ENCODE data around the gene SERGEF. TPM values are rescaled to one million over a fixed set of nuclear protein-coding genes. Genes with fewer than 3 reads are reported as not detected.
"Not testable (repeated sequence)": the region's sequence is repeated elsewhere in the genome, so short reads cannot be mapped to it uniquely, and the experiment has no call there.

The SERGEF gene
- total RNA-seq, 1 experiment from 2014 or later = 28.5 TPM

DNA sequence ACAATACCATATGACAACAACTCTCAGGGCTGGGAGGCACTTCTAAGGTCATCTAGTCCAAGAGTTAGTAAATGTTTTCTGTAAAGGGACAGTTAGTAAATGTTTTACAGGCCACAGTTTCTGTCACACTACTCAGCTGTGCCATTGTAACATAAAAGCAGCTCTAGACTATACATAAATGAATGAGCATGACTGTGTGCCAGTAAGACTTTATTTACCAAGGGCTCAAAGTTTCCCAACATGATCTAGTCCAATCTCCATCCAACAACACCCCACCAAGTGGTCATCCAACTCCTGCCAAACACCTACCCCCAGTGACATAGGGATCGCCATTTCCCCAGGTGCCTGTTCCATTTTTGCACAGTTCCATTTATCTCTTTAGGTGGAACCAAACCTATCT, 12.1 kb downstream of the SERGEF start:
- DNase-seq (ENCODE audit: low read depth) = no peak

DNA sequence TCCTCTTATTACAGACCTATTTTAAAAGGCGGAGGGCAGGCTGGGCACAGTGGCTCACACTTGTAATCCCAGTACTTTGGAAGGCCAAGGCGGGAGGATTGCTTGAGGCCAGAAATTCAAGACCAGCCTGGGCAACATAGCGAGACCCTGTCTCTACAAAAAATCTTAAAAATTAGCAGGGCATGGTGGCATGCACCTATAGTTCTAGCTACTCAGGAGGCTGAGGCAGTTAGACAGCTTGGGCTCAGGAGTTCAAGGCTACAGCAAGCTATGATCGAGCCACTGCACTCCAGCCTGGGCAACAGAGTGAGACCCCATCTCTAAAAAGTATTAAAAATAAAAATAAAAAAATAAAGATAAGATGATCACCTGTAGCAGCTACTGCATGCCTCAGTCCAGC, 12.7 kb downstream of the SERGEF start:
- not testable (repeated sequence) for DNase-seq (ENCODE audit: low read depth)

DNA sequence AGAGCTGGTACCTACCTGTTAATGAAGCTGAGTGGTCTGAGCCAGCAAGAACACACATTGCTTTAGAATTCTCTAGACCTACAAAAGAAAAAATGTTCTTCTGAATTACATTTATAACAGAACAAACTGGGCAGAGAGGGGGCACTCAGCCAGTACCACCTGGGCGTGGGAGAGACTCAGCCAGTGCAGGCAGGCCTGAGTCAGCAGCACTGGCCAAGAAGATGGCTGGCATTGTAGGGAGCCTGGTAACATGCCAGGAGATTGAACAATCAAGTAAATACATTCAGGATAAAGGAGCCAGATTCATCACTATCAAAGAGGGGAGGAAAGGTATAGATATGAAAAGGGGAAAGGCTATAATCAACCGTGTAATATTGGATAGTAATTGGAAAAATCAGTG, 19.9 kb downstream of the SERGEF start:
- no peak for DNase-seq (ENCODE audit: low read depth)

DNA sequence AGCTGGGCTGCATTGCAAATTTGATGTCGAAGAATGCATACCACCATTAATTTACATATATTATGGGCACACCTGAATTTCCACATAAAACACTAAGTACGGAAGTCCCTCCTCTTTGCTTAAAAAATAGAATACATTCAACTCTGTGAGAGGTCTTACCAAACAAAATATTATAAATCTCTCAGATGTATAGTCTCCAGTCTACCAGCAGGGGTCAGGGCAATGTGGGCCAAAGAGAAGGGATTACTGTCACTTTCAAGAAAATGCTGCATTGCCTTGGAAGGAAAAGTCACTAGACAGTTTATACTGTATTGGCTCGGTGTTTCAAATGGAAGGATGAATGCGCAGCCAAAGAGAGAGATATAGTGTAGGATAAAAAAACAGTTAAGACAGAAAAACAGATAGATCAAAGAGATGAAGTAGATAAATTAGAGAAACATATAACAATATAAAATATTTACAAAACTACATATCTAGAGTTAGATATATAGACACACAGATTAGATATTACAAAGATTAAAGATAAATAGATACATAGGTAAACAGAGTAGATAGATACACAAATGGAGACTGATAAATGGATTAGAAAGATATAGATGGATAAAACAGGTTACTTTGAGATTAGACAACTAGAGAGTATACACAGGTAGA, 20.9 kb downstream of the SERGEF start:
- DNase-seq (ENCODE audit: low read depth) = peak; percentile 58

DNA sequence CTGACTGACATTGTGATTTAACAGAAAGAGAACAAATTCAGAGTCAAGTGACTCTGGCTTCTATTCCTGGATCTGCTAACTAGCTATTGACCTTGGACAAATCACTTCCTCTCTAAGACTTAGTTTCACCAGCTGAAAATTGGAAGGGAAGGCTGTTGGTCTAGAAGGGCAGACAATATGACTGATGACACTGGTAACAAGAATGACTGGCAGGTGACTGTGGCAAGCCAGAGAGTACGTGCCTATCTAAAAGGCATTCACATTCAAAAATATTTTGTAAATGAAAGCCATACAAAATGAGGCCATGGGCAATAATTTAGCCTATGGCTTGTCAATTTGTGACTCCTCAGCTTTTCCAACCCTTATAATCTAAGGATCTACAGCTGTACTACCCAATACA, 23.5 kb downstream of the SERGEF start:
- no peak for DNase-seq (ENCODE audit: low read depth)

DNA sequence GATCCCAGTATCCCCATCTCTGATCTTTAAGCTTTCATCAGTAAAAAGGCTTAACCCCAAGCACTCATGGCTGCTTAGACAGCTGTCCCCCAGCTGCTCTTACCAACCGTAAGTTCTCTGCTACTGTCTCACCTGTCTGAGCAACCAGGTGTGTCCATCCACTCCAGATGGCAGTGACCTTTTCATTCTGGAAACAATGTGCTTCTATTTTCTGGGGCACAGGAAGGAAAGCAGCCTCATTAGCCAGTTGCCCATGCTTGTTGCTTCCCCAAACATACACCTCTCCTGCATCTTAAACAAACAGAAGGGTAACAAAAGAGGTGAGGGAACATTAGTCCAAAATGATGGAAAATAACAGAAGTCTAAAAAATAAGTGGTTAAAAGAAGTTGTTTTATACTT, 24.4 kb downstream of the SERGEF start:
- no peak for DNase-seq (ENCODE audit: low read depth)

DNA sequence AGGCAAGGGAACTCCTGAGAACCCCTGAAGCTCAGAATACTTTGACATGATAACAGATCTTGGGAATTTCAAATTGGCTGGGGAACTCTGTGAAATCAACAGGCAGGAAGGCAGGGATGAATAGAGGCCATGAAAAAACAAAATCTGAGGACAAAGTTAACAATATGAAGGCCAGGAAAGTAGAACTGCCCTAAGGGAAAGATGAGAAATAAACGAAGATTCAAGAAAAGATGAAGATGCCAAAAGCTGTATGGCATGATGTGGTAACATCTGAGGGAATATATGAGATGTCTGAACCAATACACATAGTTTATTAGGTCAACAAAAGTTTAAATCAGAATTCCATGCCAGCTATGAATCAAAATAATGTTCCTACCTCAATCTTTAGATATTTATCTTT, 25.0 kb downstream of the SERGEF start:
- no peak for DNase-seq (ENCODE audit: low read depth)

DNA sequence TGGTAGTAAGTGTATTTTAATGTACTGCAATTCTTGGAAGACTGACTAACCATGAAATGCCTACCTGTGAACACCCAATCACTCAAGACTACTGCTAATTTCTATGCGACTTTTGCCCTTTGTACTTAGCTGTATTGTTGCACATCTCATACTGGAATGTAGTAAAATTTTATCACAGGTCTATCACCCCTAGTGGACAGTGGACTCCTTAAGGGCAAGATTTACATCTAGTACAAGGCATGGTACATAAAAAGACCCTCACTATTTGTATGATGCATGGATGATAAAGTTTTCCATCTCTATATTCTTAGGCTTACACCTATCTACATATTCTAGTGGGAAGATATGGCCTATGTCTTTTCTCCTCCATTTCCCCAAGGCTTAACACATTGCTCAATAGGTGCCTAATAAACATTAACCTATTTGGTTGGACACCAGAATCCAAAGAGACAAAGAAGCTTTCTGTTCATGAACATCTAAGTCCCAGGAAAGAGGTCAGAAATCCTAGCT, 26.1 kb downstream of the SERGEF start:
- DNase-seq (ENCODE audit: low read depth) = no peak

DNA sequence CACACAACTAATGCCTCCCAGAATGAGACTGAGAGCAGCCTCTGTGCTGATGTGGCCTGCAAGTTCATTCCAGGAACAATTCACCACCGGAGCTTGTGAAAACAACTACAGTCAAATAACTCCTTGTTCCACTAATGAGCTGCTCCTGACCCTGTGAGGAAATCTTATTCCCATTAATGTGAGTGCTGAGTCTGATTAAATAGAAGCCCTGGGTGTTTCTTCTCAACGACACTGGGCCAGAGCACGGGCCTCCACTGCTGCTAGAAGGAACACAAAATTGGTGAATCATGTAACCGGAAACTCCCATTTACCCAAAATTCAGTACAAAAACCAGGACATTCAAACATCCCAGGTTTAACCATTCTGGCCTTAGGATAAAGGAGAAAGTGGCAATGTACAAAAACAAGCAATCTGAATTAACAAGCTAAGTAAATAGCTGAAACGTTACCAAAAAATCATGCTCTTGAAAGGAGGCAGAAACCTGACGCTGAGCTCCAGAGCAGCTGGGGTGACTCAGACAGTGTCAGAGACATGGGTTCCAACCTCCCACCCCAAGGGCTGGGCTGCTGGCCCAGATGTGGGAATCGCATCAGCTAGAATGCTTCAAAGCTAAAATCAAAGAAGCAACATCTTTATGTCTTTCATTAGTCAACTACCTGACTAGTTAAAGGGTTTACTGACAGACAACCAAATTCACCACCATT, 26.7 kb downstream of the SERGEF start:
- DNase-seq (ENCODE audit: low read depth) = peak; percentile 80

DNA sequence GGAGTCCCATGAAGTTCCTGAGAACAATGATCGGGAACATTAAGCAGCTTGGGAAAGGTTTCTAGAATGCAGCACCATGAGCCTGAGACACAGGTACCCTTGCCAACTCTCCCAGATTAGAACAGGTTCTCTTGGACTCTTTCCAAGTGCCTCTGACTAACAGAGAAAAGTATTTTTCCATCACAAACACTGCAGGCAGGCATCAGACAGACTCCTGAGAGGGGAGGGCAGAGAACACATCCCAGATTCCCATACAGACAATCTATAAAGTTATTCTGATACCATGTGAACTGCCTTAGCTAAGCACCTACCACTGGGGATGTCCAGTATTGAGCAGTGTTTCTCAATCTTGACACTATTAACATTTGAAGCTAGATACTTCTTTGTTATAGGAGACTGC, 27.3 kb downstream of the SERGEF start:
- peak; percentile 82 for DNase-seq (ENCODE audit: low read depth)

DNA sequence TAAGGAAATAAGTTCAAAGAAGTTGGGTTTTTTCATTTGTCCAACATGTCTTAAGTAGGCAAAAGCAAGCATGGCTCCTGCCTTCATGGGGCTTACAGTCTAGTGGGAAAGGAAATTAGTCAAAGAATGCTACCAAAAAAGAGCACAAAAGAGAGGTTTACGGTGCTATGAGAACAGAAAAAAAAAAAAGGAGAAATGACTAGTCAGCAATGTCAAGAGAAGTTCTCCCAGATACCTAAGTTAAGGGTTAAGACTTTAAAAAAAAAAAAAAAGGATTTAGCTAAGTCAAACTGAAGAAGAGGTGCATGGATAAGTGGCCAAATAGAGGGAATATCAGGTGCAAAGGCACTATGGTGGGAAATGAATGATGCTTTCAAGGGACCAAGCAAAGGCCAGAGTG, 29.3 kb downstream of the SERGEF start:
- DNase-seq (ENCODE audit: low read depth) = no peak

DNA sequence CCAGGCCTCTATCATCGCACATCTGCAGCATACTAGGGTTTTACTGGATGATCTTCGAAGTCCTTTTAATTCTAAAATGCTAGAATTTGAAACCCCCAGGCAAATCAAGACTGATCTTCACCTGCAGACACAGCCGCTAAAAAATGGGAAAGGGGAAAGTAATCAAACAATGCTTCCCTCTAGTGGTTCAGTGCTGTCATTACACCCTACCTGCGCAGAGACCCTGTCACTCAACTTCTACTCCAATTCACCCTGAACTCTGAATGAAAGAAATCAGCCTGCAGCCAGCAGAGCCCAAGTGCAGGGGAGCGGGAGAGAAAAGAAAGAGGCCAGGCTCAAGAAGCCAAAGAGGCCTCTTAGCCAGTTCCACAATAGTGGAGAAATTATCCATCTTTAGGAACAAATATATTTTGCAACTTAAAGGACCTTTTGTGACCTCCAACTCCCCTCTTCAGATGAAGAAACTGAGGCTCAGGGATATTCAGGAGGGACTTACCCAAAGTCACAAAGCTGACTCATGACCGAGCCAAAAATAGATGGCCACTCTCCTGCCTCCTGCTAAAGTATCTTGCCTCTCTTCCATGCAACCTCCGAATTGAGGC, 33.0 kb downstream of the SERGEF start:
- DNase-seq (ENCODE audit: low read depth) = peak; percentile 23

DNA sequence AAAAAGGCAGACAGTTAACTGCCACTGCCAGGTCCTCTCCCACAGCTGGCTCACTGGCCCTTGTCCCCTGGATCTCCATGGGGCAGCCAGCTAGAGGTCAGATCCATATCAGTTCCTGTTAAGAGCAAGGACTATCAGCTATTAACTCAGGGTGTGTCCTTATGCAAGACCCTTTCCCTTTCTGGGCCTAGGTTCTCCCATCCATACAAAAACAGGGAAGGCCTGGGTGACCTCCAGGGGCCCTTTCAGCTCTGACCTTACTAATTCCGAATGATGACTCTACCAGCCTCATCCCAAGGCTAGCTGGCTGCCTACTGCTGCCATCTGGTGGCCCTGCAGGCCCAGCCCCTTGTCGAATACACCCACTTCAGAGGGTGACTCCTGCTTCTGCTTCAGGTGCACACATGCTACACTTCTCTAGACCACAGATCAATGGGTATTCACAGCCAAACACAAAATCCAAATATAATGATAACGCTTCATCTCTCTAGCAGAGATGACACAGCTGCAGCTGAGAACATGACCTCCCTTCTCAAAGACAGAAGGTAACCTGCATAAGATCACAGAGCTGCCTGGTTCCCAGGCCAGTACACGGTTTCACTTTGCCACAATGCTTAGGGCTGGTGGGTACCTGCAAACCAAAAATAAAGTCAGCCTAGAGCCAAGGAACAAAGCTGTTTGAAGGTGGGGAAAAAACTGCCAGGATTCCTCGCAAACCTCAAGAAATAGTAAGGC, 34.1 kb downstream of the SERGEF start:
- DNase-seq (ENCODE audit: low read depth) = peak; percentile 57

DNA sequence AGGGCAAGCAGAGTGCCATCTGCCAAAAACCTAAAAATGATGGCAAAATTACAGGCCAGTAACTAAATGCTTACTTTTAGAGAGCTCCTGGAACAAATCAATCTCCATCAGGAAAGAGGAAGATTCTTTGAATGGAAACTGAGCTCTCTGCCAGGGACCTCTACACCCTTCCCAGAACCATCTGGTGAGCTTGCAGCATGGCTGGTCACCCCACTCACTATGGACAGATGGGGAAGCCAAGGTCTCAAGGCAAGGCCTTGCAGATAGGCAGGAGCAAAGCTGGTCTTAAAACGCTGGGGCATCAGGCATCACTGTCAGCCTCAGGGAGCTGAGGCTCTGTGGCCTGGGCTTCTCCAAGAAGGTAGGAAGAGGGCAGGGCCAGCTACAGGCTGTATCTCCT, 36.2 kb downstream of the SERGEF start:
- no peak for DNase-seq (ENCODE audit: low read depth)

DNA sequence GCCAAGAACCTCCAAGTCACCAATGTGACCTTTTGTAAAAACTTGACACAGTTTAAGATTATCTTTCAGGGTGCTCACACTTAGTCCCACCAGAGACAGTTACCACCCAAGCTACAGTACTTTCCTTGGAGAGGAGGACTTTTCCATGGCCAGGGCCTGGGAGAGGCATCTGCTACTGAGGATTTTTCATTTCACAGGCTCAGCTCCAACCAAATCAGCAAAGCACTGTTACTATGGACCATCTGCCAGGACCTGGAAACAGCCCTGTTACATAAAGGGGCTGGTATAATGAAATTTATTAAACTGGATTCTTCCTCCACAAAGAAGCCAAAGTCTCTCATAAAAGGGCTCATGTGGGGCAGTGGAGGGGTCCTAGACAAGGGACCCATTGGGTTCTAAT, 38.6 kb downstream of the SERGEF start:
- DNase-seq (ENCODE audit: low read depth) = no peak

DNA sequence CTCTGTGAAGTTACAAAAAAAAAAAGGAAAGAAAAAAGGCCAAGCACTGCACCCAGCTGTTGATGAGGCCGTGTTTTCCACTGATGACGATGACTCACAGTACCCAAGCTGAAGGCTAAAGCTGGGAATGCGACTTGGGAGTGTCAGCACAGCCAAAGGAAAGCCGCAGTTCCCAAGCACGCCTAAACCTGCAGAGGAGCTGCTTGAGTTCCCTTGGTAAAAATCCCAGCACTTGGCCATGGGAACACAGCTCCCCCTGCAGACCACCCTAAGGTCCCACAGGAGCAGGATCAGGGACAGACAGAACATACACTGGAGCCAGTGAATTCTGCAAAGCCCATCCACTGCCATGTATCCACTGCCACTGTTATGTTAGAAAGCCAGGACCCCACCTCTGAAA, 39.9 kb downstream of the SERGEF start:
- peak; percentile 64 for DNase-seq (ENCODE audit: low read depth)

DNA sequence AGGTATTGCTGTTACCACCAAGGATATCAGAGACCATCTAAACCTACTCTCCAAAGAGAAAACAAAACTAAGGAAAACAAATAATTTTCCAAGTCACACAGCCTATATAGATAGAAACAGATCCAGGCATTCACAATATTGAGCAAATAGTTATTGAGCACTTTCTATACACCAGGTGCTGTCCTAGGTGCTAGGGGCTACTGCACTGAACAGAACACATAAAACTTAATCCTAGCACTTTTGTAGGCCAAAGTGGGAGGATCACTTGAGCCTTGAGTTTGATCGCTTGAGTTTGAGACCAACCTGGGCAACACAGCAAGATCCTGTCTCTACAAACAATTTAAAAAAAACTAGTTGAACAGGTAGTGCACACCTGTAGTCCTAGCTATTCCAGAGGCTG, 44.6 kb downstream of the SERGEF start:
- DNase-seq (ENCODE audit: low read depth) = no peak

DNA sequence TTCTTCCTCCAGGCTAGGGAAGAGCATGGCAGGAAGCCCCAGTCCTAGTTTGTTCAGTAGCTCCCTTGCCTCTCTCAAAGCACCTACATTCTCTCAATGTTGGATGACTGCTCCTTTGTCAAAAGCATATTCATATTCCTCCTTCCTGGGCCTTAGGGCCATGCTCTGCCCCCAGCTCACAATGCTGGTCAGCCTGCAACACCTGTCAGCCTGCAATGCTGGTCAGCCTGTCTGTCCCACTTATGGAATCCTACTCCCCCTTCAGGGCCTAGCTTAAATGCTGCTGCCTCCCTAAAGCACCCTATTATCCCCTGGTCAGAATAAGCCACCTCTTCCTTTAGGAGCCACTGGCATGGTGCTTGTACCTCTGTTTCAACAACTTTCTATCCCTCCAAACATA, 45.2 kb downstream of the SERGEF start:
- DNase-seq (ENCODE audit: low read depth) = no peak

DNA sequence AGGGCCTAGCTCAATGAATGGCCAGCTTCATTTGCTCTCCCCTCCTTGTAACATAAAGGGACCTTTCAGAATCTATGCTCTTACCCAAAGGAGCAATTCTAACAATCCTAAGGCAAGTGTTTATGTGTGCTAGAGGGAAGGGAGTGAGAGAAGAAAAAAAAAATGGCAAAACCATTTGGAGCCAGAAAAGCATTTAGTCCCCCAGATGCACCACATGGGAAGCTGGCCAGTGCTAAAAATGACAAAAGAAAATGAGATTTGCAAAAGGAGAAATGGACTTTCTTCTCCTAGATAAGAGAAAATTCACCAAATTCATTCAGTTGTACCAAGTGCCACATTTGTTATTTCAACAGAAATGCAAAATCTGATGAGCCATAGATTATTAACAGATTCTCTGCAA, 52.8 kb downstream of the SERGEF start:
- DNase-seq (ENCODE audit: low read depth) = no peak

DNA sequence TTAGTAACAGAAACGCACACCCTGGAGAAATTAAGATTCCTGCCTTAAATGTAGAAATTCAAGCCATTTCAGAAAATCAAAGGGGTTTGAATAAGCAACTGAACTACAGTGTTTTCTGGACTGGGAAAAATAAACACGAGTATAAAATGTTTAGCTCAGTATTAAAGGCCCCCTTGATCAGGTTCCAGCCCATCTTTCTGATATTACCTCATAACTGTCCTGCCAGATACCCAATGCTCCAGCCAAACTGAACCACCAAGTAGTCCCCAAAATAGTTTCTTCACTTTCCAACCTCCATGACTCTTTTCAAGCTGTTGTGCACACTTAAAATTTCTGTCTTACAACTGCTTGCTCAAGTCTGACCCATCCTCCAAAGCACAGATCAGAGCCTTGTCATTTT, 54.4 kb downstream of the SERGEF start:
- no peak for DNase-seq (ENCODE audit: low read depth)

DNA sequence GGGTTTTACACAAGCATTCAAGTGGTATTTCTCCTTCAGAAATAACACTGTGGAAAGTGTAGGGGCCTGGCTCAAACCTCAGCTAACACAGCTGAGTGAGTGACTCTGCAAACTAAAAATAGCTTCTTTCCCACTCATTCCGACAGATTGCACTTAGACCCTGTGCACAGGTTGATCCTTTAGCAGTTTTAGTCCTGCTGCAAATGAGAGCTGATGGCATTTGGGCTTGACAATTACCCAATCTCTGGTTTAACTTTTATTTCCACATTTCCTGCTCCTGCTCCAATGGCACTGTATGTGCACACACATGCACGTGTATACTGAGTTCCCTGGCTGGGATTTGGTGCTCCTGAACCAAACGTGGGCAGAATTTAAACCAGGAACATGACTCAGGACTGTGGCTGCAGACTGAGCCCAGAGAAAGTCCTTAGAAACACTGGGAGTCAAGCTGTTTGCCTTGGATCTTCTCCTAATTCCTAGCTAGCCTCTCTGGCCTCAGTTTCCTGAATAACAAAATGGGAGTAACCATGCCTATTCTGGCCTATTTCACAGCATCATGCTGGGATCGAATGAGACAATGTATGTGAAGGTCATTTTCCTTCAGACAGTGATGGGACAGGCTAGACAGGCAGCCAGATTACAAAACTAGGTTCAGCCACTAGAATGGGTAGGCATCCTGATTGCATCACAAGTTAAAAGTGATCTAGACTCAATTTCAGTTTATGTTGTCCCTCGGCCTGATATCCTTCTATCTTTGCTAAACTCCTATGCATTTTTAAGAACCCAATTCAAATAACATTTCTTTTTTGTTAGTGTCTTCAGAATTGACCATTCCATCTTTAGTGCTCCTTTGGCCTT, 58.2 kb downstream of the SERGEF start:
- no peak for DNase-seq (ENCODE audit: low read depth)

DNA sequence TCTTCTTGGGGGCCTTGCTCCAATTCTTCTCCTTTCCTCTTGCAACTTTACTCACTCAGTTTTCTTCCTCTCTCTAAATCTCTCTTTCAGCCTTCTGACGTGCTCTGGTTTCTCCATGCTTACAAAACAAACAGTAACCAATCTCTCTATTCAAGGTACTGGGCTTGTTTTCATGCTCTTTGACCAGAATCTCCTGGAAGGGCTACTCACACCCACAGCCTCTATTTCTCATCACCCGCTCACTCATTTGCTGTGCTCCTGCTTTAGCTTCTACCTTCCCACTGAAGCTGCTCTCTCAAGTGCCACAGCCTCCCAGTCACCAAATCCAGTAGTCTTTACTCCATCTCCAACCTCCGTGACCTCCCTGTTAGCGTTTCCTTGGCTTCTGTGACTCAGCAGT, 60.4 kb downstream of the SERGEF start:
- DNase-seq (ENCODE audit: low read depth) = peak; percentile 25

Data from M059J (cell line).